ENCODE data around the gene NAXE. TPM values are rescaled to one million over a fixed set of nuclear protein-coding genes. Genes with fewer than 3 reads are reported as not detected.

NAXE gene
- polyA plus RNA-seq, 5 donors: 43.2 to 70.0 (median 51.7) TPM

Other genes with a start within 250 kb of the NAXE start
- 1 to 10 TPM; 2.3 to 4.1 (median 3.3) TPM for gene RHBG, start 222.6 kb upstream of the NAXE start, polyA plus RNA-seq (ENCODE audit: insufficient read depth in 1 of 5, insufficient read length in 5 of 5, low replicate concordance in 1 of 5)
- gene MEF2D, start 91.0 kb upstream of the NAXE start, polyA plus RNA-seq (ENCODE audit: insufficient read depth in 1 of 5, insufficient read length in 5 of 5, low replicate concordance in 1 of 5): 10 to 100 TPM; 20.3 to 38.1 (median 29.4) TPM
- gene IQGAP3, start 19.2 kb upstream of the NAXE start, polyA plus RNA-seq (ENCODE audit: insufficient read depth in 1 of 5, insufficient read length in 5 of 5, low replicate concordance in 1 of 5): 10 to 100 TPM in 4 of 5 donors, 1 to 10 TPM in 1; 9.7 to 26.3 (median 16.4) TPM
- gene TTC24, start 12.1 kb upstream of the NAXE start, polyA plus RNA-seq (ENCODE audit: insufficient read depth in 1 of 5, insufficient read length in 5 of 5, low replicate concordance in 1 of 5): under 1 TPM in 3 of 5 donors, not detected in 2; 0.08 to 0.27 (median 0.21) TPM
- 10 to 100 TPM; 26.3 to 33.2 (median 30.6) TPM for gene GPATCH4, start 9.7 kb downstream of the NAXE start, polyA plus RNA-seq (ENCODE audit: insufficient read depth in 1 of 5, insufficient read length in 5 of 5, low replicate concordance in 1 of 5)
- under 1 TPM in 3 of 5 donors, not detected in 2; 0.33 to 0.39 (median 0.33) TPM for gene HAPLN2, start 27.6 kb downstream of the NAXE start, polyA plus RNA-seq (ENCODE audit: insufficient read depth in 1 of 5, insufficient read length in 5 of 5, low replicate concordance in 1 of 5)
- 1 to 10 TPM in 1 of 5 donors, under 1 TPM in 4; 0.40 to 1.0 (median 0.46) TPM for gene BCAN, start 50.3 kb downstream of the NAXE start, polyA plus RNA-seq (ENCODE audit: insufficient read depth in 1 of 5, insufficient read length in 5 of 5, low replicate concordance in 1 of 5)
- gene NES, start 85.6 kb downstream of the NAXE start, polyA plus RNA-seq (ENCODE audit: insufficient read depth in 1 of 5, insufficient read length in 5 of 5, low replicate concordance in 1 of 5): 10 to 100 TPM; 49.2 to 97.6 (median 56.4) TPM
- gene CRABP2, start 113.8 kb downstream of the NAXE start, polyA plus RNA-seq (ENCODE audit: insufficient read depth in 1 of 5, insufficient read length in 5 of 5, low replicate concordance in 1 of 5): 100 to 1,000 TPM in 4 of 5 donors, 10 to 100 TPM in 1; 74.4 to 168 (median 119) TPM
- 10 to 100 TPM; 30.4 to 42.0 (median 36.8) TPM for gene METTL25B, start 136.7 kb downstream of the NAXE start, polyA plus RNA-seq (ENCODE audit: insufficient read depth in 1 of 5, insufficient read length in 5 of 5, low replicate concordance in 1 of 5)
- gene ISG20L2, start 137.0 kb downstream of the NAXE start, polyA plus RNA-seq (ENCODE audit: insufficient read depth in 1 of 5, insufficient read length in 5 of 5, low replicate concordance in 1 of 5): 10 to 100 TPM; 37.2 to 41.4 (median 39.3) TPM
- 10 to 100 TPM; 55.1 to 62.1 (median 56.8) TPM for gene MRPL24, start 149.3 kb downstream of the NAXE start, polyA plus RNA-seq (ENCODE audit: insufficient read depth in 1 of 5, insufficient read length in 5 of 5, low replicate concordance in 1 of 5)
- gene HDGF, start 159.9 kb downstream of the NAXE start, polyA plus RNA-seq (ENCODE audit: insufficient read depth in 1 of 5, insufficient read length in 5 of 5, low replicate concordance in 1 of 5): 100 to 1,000 TPM; 224 to 268 (median 246) TPM
- gene PRCC, start 175.8 kb downstream of the NAXE start, polyA plus RNA-seq (ENCODE audit: insufficient read depth in 1 of 5, insufficient read length in 5 of 5, low replicate concordance in 1 of 5): 100 to 1,000 TPM in 3 of 5 donors, 10 to 100 TPM in 2; 95.0 to 105 (median 100) TPM
- gene SH2D2A, start 225.1 kb downstream of the NAXE start, polyA plus RNA-seq (ENCODE audit: insufficient read depth in 1 of 5, insufficient read length in 5 of 5, low replicate concordance in 1 of 5): under 1 TPM; 0.46 to 0.88 (median 0.55) TPM